Right renal cortex interstitium (tissue), 3 donors: ENCODE data around the gene TDO2. TPM values are rescaled to one million over a fixed set of nuclear protein-coding genes. Genes with fewer than 3 reads are reported as not detected.
"Not testable (repeated sequence)": the region's sequence is repeated elsewhere in the genome, so short reads cannot be mapped to it uniquely, and the experiment has no call there.

Experiments used
- DNase-seq, 3 donors: peaks; one replicate each; pipeline ENCODE4 v3.0.0-alpha.2; 2013; ENCODE audit warnings: low read depth in 3 of 3, low spot score in 2 of 3
- polyA plus RNA-seq, 3 donors: library from polyadenylated mRNA; unstranded; fragments of 120-200 nt; gene quantifications; one replicate each; pipeline ENCODE4 v1.2.1, GENCODE V29; 2013; ENCODE audit not compliant: insufficient read length in 3 of 3

TDO2 gene
- 1 to 10 TPM; 1.7 to 3.3 (median 2.7) TPM for polyA plus RNA-seq

DNA sequence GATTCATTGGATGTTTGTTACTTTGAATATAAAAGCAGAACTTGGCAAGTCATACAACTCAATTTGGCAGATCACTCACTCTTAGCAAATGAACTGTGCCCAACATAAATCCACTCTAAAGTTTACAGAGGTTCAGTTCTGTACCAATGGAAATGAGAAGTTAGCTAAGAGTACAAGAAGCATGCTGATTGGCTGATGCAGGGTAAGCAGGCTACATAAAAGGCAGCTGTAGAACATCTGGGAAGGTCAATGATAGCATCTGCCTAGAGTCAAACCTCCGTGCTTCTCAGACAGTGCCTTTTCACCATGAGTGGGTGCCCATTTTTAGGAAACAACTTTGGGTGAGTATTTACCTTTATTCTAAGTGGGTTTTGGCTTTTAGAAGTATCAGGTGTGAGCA, at the start of gene TDO2:
TDO2 (plus strand) TSS at position 244 of the 400 bp plus-strand sequence; CDS start at position 307, 63 bp downstream.
- DNase-seq, result no peak

DNA sequence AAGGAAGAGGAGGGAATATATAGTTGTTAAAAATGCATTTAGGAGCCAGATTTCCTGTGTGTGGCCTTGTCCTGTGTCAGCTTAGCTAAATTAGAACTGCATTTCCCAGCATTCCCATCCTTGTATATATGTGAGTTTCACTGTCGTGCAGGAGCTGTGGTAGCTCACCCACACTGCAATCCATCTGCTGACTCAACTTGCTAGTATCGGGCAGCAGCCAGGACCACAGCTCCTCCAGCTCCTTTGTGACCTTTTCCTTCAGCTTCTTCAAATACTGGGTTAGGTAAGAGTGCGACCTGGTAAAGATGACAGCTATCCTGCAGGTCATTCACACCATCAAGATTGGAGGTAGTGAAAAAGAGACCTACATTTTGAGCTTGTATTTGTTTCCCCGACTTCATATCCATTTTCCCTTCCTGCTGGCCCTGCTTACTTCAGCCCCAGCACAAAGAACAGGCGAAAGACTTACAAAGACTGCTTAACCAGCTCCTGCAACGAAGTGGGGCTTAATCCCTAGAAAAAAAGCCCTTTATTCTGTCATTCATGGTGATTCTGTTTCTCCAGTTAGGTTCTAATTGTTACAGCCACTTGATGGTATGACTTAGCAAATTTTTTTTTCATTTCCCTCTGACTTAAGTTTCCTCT, 48.8 kb upstream of the TDO2 start:
- DNase-seq, result no peak

DNA sequence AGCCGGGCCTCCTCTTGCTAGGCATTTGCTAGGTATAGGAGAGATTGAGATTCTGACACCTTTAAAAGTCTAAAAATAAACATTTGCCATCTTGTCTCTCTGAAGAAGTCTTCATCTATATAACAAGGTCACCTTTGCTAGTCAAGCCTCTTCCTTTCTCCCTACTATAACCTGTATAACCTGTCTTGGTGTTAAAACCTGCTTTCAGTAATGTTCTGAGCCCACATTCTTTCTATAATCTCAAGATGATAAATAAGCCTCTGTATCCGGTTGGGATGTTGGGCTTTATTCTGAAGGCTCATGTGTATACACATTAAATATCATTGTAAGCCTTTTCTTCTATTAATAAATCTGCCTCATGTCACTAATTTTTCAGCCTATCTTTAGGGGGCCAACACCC, 47.6 kb upstream of the TDO2 start:
- no peak for DNase-seq

DNA sequence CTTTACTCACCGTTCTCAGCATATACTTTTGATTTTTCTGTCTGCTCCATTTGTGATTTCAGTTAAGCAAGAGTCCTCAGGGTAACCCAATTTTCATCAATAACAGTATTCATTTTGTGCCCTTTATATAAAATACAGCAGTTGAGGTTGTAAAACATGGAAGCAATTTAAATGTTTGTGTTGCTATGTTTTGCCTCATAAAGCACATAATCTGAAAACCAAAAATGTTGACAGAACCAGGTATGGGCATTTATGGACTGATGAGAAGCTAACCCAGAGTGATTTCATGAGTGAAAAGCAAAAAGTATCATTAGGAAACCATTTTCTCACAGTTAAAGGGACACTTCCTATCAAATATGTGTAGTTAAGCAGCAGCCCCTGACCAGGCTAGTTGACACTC, 37.3 kb upstream of the TDO2 start, which contains the start of gene ASIC5:
ASIC5 (minus strand) TSS at position 101 of the 400 bp plus-strand sequence; CDS start at position 50, 51 bp downstream.
- DNase-seq, result no peak

DNA sequence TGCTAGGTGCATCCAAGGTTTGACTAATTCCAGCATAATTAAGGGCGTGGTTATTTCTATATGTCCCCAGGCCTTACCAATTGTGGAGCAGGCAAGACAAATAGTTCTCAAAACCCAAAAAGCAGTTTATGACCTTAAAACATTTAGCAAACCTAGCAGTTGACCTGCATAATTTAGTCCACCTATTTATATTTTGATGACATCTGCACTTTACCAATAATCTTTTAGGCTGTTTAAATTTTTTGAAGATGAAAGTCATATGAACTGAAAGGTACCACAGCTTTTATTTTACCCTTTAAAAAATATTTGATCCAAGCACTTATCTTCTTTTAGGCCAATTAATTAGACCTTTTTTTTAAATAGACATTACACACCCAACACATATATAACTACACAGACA, 27.6 kb upstream of the TDO2 start:
- DNase-seq, result no peak

DNA sequence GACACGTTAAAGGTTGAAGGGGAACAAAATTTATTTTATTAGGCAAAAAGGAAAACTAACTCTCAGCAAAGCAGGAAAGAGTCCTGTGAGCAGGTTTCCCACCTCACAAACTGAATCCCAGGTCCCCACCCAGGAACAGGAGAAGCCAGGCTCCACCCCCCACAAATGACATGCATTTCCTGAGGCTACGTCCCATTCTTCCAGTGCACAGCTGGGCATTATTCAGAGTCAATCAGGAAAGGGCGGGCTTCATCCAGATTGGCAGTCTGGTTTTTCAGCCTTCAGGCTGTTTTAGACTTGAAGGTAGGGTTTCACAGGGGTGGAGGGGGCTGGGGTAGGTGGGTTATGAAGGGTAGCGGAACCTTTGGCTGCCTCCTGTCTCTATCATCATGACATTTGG, 25.5 kb upstream of the TDO2 start:
- DNase-seq, result no peak

DNA sequence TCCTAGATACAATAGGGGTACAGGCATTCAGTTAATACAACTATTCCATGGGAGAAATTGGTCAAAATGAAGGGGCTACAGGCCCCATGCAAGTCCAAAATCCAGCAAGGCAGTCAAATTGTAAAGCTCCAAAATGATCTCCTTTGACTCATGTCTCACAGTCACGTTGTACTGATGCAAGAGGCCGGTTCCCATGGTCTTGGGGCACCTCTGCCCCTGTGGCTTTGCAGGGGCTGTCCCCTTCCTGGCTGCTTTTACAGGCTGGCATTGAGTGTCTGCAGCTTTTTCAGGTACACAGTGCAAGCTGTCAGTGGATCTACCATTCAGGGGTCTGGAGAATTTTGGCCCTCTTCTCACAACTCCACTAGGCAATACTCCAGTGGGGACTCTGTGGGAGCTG, 24.9 kb upstream of the TDO2 start:
- no peak for DNase-seq

DNA sequence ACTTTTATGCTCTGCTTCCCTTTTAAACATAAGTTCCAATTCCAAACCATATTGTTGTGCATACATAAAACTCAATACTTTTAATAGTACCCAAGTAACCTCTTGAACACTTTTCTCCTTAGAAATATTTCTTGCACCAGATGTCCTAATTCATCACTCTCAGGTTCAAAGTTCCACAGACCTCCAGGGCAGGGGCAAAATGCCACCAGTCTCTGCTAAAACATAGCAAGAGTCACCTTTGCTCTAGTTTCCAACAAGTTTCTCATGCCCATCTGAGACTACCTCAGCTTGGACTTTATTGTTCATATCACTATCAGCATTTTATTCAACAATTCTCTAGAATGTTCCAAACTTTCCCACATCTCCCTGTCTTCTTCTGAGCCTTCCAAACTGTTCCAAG, 23.7 kb upstream of the TDO2 start:
- no peak for DNase-seq

DNA sequence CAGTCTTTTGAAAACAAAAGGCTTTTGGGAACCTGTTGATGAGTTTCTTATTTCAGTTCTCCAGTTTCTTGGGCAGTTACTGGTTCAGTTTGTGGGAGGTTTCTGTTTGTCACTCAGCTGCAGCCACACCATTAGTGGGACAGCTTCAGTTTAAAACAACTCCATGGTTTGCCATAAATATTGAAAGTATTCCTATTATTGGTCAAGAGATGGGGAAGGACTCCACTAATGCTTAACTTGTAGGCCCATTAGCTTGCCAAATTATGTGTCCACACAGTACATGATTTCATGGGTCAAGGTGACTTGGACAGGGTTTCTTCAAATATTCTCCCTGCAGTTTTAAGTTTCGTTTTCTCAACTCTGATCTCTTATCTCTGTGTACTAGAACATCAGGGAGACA, 21.9 kb upstream of the TDO2 start:
- DNase-seq, result no peak

DNA sequence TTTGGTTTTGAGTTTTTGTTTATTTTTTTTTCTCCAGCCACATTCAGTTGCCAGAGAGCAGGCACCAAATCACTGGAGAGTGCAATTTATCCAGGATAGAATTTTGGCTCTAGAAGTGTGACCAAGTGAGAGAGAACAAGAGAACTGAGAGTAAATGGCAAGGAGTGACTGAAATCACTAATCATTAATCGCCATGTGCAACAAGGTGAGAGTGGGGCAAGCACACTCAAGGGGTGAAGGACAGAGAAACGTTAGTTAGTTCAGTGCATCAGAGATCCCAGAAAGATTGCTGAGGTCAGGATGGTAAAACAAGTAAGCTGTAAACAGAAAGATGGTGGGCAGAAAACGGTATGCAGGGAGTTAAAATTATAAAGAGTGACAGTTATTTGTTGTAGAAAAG, 19.6 kb upstream of the TDO2 start:
- no peak for DNase-seq

DNA sequence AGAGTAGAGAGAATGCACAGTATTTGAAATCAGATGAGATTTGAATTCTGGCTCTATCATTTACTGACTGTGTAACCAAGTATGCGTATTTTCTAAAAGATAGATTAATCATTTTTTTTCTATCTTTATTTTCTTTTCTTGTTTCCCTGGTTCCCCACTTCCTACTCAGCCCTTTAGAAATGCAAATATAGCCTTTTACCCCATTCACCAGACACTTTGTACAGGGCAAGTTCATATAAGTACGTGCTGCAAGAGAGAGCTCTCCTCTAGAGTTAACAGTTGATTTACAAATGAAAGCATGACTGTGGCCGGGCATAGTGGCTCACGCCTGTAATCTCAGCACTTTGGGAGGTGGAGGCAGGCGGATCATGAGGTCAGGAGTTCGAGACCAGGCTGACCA, 17.8 kb upstream of the TDO2 start:
- no peak for DNase-seq

DNA sequence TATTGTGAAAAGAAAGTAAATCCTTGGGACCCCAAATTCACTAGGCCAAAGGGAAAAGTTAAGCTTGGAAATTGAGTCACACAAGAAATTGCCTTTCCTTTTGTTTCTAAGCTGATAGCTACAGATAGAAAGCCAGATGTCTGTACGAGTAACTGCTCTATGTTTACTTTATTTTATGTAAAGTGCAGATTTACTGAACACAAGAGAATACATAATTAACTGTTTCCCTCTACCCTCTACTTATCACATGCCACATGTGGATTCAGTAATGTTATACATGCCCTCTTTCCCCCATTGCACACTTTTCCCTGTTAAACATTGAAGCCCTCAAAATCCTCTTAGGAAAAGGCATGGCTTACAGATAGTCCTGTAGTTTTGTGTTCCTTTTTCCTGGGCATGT, 16.5 kb upstream of the TDO2 start:
- DNase-seq, result no peak

DNA sequence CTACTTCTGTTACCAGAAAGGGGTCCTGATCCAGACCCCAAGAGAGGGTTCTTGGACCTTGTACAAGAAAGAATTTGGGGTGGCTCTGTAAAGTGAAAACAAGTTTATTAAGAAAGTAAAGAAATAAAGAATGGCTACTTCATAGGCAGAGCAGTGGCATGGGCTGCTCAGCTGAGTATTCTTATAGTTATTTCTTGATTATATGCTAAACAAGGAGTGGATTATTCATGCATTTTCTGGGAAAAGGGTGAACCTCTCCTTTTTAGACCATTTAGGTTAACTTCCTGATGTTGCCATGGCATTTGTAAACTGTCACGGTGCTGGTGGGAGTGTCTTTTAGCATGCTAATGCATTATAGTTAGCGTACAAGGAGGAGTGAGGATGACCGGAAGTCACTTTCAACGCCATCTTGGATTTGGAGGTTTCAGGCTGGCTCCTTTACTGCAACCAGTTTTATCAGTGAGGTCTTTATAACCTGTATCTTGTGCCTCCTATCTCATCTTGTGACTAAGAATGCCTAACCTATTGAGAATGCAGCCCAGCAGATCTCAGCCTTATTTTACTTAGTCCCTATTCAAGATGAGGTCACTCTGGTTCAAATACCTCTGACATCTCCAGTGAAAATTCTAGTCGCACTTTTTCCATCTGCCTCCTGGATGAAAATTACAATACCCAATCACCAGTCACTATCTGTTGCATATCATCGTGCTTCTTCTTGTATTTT, 15.5 kb upstream of the TDO2 start:
- DNase-seq, result no peak

DNA sequence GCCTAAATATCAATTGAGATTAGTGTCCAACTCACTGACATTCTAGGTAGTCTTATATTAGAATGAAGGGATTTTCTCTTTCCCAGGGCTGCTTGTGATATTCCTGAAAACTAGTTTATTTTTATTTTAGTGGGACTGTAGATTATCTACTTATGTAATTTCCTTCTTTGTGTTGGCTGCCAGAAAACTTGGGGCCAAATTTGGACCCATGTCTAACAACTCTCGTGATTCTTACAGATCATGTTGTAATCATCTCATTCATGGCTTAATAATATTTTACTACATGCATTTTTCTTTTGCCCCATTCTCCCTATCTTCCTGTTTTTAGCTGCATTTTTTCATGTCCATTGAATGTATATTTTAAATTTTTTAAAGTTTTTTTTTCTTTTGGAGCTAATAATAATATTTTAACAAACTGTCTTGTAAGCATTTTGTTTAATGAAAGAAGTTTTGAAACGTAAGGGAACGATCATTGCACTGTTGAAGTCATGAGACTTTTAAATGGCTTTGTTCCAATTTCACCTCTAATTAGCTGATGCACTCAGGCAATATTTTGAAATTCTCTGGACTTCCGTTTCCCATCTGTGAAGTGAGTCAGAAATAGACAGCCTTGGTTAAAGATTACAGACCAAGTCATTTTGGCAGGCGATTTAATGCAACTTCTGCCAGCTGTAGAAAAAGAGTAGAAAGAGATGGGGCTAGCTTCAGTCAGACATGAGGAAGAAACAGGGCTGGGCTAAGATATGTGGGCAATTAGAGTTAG, 14.3 kb upstream of the TDO2 start:
- no peak for DNase-seq

DNA sequence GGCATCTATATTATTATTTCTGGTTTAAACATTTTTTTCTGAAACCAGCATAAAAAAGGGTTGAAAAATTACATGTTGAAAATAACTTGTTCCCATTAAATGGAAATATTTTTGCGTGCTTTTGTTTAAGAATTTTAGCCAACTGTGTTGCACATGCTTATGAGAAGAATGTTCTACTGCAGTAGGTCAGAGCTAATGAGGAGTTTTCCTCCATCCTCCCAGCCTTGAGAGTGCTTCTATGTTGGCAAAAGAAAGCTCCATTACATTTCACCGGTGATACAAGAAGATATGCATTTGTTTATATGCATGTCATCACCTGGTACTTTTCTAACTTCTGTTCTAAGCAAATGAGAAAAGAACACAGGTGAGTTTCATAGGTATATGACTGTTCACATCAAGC, 13.6 kb upstream of the TDO2 start:
- DNase-seq, result no peak

DNA sequence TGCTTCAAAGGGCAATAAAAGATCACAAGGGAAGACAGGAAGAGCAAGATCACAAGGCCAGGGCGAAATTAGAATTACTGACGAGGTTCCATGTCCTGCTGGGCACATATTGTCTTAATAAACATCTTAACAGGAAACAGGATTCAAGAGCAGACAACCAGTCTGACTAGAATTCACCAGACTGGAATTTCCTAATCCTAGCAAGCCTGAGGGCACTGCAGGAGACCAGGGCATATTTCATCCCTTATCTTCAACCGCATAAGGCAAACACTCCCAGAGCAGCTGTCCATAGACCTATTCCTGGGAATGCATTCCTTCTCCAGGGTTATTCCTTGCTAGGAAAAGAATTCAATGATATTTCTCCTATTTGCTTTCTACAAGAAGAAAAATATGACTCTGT, 12.4 kb upstream of the TDO2 start:
- DNase-seq, result no peak

DNA sequence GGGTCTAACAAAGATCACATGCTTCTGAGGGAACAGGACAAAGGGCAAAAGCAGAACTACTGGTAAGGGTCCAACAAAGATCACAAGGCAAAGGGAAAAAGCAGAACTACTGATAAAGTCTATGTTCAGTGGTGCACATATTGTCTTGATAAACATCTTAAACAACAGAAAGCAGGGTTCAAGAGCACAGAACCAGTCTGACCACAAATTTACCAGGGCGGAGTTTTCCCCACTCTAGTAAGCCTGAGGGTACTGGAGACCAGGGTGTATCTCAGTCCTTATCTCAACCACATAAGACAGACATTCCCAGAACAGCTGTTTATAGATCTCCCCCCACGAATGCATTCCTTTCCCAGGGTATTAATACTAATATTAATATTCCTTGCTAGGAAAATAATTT, 5.1 kb upstream of the TDO2 start:
- not testable (repeated sequence) for DNase-seq

DNA sequence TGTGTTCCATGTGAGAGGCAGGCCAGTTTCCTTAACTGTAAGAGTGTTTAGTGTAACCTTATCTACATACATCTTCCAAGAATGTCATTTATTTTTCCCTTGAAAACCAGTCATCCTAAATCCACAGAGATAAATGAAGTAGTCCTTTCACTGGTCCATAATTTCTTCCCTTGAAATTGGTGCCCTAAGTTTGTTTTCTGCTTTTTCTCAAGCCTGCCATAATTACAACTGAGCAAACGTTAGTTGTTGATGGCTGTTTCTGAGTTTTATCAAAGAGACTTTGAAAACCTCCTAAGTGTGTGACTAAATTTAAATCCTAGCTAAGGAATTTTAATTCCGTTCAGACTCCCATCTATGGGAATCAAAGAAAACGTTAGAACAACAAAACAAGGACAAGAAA, 3.6 kb upstream of the TDO2 start:
- no peak for DNase-seq

DNA sequence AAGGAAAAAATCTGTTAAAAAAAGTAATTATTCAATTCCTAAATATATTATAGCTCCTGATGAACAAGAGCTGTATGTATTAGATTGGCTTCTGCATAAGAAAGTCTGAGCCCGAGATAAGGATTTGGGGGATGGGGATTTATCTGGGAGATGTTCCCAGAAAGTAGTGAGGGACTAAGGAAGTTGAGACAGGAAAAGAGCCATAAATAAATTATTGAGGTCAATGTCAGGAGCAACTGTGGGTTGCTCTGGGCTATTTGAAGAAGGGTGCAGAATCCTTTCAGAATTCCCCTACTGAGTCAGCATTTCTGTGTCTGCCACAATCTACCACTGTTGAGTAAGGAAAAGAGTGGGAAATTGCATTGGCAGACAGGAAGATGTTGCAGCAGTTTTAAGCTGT, 3.1 kb upstream of the TDO2 start:
- DNase-seq, result no peak

DNA sequence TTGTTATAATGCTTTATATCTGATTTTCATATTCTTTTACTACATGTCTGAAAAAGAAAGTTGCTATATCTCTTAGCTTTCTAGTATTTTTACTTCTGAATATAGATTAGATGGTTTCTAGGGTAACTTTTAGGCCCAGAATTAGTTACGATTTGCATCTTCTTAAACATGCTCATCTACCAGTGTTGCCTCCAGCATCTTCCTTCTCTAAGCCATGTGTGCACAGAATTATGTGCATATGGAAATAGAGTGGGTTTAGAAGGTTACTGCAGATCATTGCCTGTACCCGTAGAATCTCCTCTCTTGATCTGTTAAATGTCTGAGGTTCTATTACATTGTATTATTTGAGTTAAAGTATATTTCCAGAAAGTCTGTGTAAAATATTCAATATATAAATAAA, 2.5 kb upstream of the TDO2 start:
- no peak for DNase-seq

DNA sequence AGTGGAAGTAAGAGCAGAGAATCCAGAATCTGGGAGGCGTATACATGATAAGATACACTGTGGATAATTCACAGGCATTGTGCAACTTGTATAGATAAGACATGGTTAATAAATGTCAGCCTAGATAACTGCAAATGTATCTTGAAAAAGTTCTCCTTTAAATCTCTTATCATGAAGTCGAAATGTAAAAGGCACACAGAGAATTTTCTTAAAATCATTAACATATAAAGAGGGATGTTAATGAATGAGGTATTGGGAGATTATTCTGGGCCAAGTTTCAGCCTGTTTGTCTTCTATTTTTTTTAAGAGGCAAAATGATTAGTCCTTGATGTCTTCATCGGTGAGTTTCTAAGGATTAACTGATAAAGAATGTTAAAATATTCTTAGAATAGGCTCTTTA, 835 bp downstream of the TDO2 start:
- no peak for DNase-seq
